HG02759 (cell line): ENCODE results near the gene KIAA0586.
A peak's percentile ranks its signal among the peaks of the same experiment; 100 is the strongest.
"Not testable (repeated sequence)": the region's sequence is repeated elsewhere in the genome, so short reads cannot be mapped to it uniquely, and the experiment has no call there.

Experiments
- ATAC-seq: cut with Tn5 transposase; IDR thresholded peaks from one replicate; pipeline ENCODE4 v1.9.1; 2021; ENCODE audit warnings: mild to moderate bottlenecking, moderate library complexity; ENCODE audit not compliant: unreplicated experiment

KIAA0586 gene

GRCh38 chr14:58427281-58428117 is at the start of gene KIAA0586, which contains the start of gene TIMM9:
Gene KIAA0586 (plus strand): TSS chr14:58427719. CDS start chr14:58428265, 546 bp downstream.
Gene TIMM9 (minus strand): TSS chr14:58427531. CDS start chr14:58411945, 15,586 bp downstream.
- peak; percentile 91 for ATAC-seq

GRCh38 chr14:58390830-58391229 is 36.7 kb upstream of the KIAA0586 start:
- no peak for ATAC-seq

GRCh38 chr14:58395562-58395811 is 32.0 kb upstream of the KIAA0586 start:
- ATAC-seq: no peak

- peak; percentile 98 for ATAC-seq
These were observed 31.4 kb upstream of the KIAA0586 start, which contains the start of gene TOMM20L for GRCh38 chr14:58395812-58396788. Gene TOMM20L (plus strand): TSS chr14:58395930. CDS start chr14:58395958, 28 bp downstream.

- ATAC-seq: no peak
These were observed 30.4 kb upstream of the KIAA0586 start for GRCh38 chr14:58397156-58397555.

- no peak for ATAC-seq
These were observed 29.0 kb upstream of the KIAA0586 start for GRCh38 chr14:58398495-58398894.

- ATAC-seq: no peak
These were observed 28.6 kb upstream of the KIAA0586 start for GRCh38 chr14:58398895-58399294.

- no peak for ATAC-seq
These were observed 25.9 kb upstream of the KIAA0586 start for GRCh38 chr14:58401587-58401986.

- no peak for ATAC-seq
These were observed 18.8 kb upstream of the KIAA0586 start for GRCh38 chr14:58408681-58409215.

GRCh38 chr14:58414845-58415244 is 12.7 kb upstream of the KIAA0586 start:
- ATAC-seq: no peak

- ATAC-seq: no peak
These were observed 11.6 kb upstream of the KIAA0586 start for GRCh38 chr14:58415636-58416547.

GRCh38 chr14:58416934-58417333 is 10.6 kb upstream of the KIAA0586 start:
- ATAC-seq: not testable (repeated sequence)

GRCh38 chr14:58426670-58427280 is 744 bp upstream of the KIAA0586 start:
- ATAC-seq: peak; percentile 49

- ATAC-seq: no peak
These were observed 682 bp downstream of the KIAA0586 start for GRCh38 chr14:58428118-58428683.

GRCh38 chr14:58430156-58430555 is 2.6 kb downstream of the KIAA0586 start:
- ATAC-seq: no peak

GRCh38 chr14:58439476-58439875 is 12.0 kb downstream of the KIAA0586 start:
- ATAC-seq: no peak

GRCh38 chr14:58444627-58445026 is 17.1 kb downstream of the KIAA0586 start:
- no peak for ATAC-seq

- ATAC-seq: no peak
These were observed 28.2 kb downstream of the KIAA0586 start for GRCh38 chr14:58455593-58456265.

GRCh38 chr14:58460772-58461171 is 33.3 kb downstream of the KIAA0586 start:
- no peak for ATAC-seq
